Cardiac septum (tissue), 1 donor: Measurements from ENCODE around the gene CUX1. TPM values are rescaled to one million over a fixed set of nuclear protein-coding genes. Genes with fewer than 3 reads are reported as not detected.
A peak's percentile ranks its signal among the peaks of the same experiment; 100 is the strongest.

ENCODE experiments used
- DNase-seq: peaks from one replicate; pipeline ENCODE4 v3.0.0-alpha.2; 2020; ENCODE audit warnings: low spot score
- intact Hi-C: fragments of 100-400 bp; cut with DNase I; formaldehyde crosslinking; loops from one replicate; pipeline ENCODE4 v1.14.0; 2022
- total RNA-seq: library from RNA; stranded (reverse); fragmentation: NEBNext Ultra II Directional; extraction: Animal tissue kit (Norgen Biotek cat#: 25700); gene quantifications from one replicate; pipeline ENCODE4 v1.2.1, GENCODE V29; 2021
- donor health status: DM: no; HTN: no; CAD: no.

Gene CUX1
- total RNA-seq, 1 donor from 2014 or later: 171 TPM

DNA sequence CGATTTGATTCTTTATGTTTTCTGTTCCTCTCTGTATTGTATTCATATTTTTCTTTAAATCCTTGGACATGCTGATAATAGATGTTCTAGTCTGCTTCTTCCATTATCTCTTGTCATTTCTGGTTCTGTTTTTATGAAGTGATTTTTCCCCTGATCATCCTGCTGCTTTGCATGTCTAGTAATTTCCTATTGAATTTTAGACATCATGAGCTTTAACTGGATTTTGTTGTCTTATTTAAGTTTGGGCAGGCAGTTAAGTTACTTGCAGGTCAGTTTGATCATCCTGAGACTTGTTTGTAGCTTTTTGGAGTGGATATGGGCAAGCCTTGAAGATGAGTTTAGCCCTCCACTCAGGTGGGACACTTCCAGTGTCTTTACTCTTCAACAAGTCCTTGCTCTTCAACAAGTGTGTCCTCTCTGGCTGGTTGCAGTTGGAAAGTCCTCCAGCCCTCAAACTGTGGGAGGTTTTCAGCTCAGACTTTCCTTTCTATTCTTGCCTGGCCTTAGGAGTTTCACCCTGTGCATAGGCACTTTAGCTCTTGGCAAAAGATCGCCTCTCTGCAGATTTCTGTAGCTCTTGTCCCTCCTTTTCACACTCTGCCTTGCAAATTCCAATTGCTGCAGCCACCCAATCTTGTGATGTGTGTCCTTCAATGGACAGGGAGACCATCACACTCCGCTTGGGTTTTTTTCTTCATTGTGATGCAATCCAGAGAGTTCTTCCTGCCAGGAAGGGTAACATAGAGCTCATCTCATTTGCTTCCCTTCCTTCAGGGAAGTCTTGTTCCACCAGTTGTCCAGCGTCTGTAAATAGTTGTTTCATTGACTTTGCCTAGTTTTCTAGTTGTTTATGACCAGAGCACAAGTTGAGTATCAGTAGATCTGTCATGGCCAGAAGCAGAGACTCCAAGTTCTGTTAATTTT is 272.0 kb downstream of the CUX1 start:
- intact Hi-C loops: no loop called here
- no peak for DNase-seq

DNA sequence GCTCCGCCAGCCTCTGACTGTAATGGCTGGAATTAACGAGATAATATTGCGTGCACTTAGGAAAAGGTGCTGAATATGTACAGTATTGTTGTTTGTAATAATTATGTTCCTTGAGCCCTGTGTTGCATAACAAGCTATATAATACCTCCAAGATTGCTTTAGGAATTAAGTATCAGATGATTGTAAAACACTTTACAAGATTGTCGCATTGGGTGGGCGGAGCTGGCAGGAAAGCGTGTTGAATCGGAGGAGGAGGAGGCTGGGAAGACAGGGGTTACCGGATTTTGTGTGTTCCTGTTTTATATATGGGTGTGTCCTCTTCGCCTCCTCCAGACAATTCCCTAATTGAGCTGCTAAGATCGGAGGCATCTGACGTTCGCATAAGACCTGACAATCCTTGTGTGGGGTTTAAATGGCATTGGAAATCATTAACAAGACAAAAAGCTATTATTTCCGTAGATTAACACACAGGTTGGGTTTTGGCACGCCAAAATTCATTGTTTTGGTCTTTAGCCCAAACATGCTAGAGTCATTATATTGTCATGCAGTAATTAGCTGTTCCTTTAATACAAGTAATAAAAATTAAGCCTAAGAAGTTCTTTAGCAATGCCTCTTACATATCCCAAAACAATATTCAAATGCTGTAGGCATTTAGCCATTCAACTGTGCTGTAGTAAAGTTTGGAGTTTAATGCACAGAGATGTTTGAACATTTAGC is 276.3 kb downstream of the CUX1 start:
- no peak for DNase-seq
- intact Hi-C loops: no loop called here

DNA sequence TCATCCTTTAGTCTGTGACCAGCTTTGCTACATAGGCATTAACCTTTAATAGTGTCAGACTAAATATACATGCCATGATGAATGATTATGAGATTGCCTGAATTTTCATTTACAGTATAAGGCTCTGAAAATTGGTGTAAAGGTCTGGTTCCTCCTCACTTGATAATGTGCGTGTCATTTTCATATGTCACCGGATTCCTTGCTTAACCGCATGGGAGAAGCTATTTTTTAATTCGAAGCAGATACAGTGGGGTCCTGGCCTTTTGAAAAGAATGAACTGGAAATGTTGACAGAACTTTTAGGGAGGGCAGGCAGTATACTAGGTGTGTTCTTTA is 276.9 kb downstream of the CUX1 start:
- no peak for DNase-seq
- intact Hi-C loops: no loop called here

DNA sequence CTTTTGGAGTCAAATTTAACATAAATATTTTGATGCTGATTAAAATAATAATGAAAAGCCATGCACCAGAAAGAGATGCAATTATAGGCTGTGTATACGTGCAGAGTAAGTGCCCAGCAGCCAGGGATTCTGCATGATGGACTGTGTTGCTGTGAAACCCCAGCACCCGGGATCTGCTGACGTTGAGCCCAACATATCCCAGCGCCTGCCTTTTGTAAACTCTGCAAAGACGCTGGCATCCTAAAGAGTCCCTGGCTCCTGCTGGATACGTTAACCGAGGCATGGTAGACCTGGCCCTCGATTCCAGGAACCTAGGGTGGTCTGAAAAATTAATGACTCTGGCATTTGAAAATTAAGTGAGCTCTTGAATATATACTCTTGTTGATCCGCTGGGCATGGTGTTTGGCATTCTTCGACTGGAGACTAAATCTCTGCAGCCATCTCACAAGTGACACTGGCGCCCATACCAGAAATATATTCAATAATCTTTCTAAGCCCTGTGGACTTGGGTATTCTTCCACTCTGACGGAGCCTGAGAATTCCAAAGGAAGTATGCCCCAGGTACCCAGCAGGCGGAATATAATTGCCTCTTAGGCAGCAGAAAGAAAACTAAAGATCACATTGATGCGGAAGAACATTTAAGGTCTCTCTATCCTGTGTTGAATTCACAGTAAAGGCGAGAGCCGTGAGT is 278.0 kb downstream of the CUX1 start:
- intact Hi-C loops: no loop called here
- DNase-seq: peak; percentile 71

DNA sequence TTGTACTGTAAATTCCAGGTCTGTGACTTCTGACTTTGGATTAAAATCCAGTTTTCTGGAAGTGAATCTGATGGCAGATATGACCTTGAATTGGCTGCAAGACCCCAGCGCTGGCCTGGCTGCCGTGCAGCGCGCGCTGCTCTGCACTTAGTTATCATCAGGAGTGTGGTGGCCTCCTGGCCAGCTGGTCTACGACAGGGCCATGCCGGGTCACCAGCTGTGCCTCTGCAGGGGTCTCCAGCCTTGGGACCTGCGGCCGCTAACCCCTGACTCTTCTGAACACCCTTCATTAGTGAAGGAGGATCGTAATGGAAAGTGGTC is 278.5 kb downstream of the CUX1 start:
- peak; percentile 12 for DNase-seq
- intact Hi-C loops: no loop called here

DNA sequence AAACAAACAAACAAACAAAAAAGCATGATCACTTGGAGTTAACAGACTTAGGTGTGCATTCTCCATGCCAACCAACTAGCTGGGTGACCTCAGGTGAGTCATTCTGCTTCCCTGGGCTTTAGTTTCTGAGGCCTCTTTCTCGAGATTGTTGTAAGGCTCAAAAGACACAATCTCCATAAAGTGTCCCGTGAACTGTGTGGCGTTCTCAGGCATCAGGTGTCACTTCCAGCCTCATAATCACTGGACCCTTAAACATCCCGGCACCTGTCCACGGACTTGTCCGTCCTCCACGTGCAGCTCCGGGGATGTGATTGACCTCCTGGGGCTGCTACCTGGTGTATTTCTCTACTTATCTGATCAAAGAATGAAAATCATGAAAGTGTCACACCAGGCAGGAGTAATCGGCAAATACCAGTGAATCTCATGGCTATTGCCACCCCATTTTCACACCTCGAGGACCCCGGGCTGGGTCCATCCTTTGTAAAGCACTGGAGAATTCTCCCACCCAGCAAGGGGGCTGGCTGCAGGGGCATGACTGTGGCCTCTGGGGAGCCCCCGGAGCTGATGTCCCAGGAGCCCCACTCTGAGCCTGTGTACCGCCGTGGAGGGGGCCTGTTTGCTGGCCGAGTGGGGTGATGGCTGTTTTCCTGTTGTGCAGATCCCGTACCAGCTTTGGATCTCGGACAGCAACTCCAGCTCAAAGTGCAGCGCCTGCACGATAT is 279.4 kb downstream of the CUX1 start:
- peak; percentile 47 for DNase-seq
- intact Hi-C loops: no loop called here

DNA sequence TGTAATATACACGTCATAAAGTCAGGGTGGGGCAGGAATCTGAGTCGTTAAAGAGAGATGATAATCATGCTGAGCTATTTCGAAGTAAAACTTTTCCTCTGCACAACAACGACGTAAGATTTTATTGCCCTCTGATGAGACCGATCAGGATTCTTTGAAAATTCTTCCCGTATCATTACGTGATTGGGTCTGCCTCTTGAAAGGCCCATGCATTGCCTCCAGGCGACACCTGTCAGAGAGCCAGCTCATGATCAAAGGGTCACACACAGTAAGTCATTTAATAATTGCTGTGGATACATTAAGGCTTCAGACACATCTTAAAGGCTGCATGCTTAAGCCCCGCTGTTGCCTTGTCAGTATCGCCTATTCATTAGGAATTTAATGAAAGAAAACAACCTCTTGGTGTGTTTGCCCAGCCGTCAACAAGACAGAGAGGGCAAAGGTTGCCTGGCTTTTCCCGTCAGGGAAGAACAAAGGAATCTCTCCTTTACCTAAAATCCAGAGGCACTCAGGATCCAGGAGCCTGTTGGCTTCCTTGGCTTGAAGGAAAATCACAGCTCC is 280.3 kb downstream of the CUX1 start:
- peak; percentile 38 for DNase-seq
- intact Hi-C loops: no loop called here

DNA sequence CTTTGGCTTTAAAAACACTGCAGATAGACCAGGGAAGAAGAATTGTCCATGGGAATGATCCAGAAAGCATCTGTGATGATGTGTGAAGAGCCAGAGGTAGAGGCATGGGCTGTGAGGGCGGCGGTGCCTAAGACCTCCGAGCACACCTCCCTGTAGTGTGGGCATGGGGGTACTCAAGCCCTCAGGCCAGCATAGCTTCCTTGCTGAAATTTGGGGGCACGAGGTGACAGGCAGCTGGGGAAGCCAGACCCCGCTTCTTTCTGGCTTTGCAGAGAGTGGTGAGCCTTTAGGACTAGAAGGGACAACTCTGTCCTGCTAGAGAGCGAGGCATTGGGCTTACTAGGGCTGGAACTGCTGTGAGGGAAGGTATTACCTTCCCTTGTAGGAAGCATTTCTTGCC is 281.6 kb downstream of the CUX1 start:
- intact Hi-C loops: no loop called here
- peak; percentile 61 for DNase-seq

DNA sequence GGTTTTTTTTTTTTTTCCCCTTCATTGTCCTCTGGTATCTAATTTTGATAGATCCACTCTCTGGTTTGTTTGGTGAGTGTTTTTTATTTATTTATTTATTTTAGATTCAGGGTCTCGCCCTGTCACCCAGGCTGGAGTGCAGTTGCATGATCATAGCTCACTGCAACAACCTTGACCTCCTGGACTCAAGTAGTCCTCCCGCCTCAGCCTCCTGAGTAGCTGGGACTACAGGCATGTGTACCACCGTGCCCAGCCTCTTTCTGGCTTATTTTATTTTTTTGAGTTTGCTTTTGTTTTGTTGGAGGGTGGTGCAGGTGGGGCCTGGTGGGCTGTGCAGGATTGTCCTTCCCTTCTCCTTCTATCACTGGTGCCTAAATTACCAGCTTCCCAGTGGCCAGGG is 282.0 kb downstream of the CUX1 start:
- no peak for DNase-seq
- intact Hi-C loops: no loop called here

DNA sequence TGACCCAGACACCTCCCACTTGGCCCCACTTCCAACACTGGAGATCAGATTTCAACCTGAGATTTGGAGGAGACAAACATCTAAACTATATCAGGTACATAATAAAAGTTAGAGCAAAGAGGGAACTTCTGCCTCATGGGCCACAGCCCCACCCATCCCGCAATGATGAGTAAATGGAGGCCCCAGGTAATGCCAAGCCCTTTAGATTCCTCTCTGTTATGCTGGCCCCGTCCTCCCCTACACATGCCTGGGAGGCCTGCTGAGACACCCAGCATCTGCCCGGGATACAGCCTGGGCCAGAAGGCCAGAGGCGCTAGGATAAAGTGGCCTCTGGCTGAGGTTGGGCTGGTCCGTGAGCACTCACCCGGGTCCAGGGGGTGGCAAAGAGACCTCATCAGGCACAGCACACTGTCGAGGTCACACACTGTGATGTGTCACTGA is 283.7 kb downstream of the CUX1 start:
- peak; percentile 44 for DNase-seq
- intact Hi-C loops: no loop called here

DNA sequence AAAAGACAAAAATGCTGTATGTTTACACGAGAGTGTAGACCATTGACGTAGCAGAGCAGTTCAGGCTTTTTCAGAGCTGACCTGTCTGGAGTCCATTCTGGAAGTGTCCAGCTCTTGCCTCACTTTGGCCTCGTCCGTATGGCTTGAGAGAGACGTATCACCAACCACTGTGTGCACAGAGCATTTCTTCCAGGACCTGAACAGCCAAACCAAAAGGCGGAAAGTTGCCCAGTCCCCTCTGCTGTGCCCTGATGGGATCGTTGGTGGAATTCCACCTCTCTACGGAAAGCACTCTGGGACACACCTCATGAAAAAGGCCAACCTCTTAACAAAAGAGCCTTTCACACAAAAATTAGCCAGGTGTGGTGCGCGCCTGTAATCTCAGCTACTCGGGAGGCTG is 284.5 kb downstream of the CUX1 start:
- intact Hi-C loops: no loop called here
- DNase-seq: peak; percentile 44

DNA sequence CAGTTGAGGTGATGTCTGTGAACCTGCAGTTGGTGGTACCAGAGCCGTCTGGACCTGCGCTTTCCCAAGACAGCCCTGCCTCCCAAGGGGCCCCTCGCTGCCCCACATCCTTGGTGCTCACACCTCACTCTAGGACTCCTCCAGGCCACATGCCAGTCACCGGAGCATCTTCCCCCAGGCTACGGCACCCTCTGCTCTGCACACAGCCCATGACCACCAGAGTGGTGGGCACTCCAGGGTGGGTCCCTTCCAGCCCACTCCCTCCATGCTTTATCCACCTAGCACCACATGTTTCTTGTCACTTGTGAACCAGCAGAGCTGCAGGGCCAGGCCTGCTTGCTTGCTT is 285.6 kb downstream of the CUX1 start:
- peak; percentile 64 for DNase-seq
- intact Hi-C loops: no loop called here

DNA sequence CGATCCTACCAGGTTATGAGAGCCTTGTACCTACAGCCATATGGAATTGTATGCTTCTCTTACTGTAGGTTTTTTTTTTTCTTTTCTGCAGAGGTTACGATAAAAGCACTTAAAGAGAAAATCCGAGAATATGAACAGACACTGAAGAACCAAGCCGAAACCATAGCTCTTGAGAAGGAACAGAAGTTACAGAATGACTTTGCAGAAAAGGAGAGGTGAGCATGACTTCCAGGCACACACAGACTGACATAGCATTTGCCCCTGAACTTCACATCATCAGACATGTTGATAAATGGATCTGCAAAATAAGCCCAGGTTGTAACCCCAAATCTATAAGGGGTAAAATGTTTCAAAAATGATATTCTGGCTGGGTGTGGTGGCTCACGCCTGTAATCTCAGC is 286.8 kb downstream of the CUX1 start:
- DNase-seq: no peak
- intact Hi-C loops: no loop called here

DNA sequence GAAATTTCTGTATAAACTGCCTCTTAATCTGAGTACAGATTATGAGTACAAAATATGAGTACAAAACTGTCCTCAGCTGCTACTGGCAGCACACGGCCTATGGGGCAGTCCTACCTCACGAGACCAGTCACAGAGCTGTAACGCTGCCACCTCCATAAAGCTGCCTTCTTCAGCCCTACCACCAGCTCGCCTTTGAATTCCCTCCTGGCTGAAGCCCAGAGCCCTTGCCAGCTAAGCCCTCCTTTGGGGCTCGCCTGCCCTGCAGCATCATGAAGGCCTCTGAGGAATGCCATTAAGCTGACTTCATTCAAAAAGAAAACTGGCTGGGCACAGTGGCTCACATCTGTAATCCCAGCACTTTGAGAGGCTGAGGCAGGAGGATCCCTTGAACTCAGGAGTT is 289.2 kb downstream of the CUX1 start:
- intact Hi-C loops: no loop called here
- DNase-seq: peak; percentile 24

DNA sequence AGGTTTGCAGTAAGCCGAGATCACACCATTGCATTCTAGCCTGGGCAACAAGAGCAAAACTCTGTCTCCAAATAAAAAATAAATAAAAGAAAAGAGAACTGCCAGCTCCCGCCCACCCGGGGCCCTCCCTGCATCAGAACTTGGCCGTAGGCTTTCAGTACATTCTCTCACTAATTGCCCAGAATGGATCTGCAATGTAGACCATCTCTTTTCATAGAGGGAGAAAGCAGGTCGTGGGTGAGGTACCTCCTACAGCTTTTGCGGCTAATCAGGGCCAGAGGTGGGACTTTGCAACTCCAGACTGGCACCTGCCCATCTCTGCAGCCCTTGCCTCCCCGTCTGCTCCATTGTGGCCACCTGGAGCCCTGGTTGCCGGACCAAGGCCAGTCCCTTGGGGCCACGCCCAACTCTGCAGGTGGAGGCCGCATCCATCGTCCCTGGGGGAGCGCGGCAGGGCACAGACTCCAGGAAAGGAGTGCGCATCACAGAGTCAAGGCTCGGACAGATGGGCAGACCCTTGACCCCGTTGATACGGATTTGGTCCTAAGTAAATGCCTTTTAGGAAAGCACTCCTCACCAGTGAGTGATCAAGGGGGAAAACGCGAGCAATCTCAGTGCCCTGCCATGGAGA is 290.2 kb downstream of the CUX1 start:
- intact Hi-C loops: no loop called here

DNA sequence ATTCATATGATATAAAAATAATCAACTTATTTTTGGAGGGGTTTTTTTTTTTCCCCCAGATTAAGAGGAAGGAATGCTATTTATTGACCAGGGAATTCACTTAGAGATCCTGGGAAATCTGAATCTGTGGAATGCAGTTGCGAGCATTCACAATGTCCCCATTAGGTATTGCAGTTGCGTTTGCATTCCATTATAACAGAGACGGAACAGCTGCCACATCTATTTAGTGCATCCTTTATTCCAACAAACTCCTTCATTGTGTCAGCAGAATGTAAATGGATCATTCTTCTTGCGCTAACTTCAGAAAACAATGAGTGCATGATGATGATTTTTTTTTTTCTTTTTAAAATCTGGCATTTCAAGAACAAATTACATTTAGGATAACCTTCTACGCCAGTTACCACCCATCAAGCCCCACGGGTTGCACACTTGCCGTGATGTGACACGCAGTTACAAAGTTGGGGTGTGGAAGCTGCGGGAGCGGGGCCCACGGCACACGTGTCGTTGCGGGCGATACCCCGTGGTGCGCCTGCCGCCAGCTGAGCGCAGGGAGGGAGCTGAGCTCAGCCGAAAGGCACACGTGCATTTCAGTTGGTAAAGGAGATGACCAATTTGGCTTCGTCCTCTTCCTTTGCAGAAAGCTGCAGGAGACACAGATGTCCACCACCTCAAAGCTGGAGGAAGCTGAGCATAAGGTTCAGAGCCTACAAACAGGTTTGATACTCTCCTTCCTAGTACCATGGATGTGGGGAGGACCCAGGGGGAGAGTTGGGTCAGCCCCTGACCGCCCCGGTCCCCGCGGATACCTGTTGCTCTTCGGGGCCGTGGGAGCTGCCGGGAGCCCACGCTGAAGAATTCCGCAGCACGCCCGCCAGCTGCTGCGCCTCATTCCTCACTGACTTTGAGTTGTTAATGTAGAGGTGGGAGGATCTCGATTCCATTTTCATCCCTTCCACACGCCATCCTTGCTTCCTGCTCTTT is 293.9 kb downstream of the CUX1 start:
- DNase-seq: peak; percentile 31
- intact Hi-C loops: no loop called here

More for the DNA sequence above, 290.2 kb downstream of the CUX1 start:
- peak; percentile 58 for DNase-seq

DNA sequence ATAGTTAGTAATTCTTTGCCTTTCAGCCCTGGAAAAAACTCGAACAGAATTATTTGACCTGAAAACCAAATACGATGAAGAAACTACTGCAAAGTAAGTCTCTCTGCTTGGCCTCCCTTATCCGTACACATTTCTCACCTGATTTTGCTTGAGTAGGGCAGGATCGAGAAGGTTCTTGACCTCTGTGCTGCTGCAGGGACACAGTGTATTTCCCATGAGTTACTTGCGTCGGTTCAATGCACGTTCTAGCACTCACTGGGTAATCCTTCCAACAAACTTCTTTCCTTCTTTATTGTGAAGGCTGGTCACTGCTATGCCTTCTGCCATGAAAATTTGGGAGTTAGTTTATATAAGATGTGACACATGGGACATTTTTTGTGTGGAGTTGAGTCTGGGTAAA is 297.8 kb downstream of the CUX1 start:
- intact Hi-C loops: no loop called here
- no peak for DNase-seq

DNA sequence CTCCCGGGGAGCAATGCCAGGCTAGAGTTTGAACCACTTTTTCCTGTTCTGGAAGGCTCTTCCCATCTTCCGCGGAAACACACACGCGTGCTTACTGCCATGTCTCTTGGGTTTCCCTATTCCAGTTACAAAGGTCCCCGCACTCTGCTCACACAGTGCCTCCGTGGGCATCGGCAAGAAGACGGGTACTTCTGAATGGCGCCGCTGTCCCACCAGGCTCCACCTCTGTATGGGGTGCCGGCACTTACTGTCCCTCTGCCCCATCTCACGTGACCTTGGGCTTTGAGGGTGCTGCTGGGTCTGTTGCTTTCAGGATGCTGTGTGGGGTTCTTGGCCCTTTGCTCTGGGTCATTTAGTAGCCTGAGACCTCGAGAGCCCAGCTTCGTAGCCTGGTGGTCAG is 298.5 kb downstream of the CUX1 start:
- intact Hi-C loops: no loop called here
- peak; percentile 36 for DNase-seq
